ENCODE measurements around the gene SLC6A6.

DNA sequence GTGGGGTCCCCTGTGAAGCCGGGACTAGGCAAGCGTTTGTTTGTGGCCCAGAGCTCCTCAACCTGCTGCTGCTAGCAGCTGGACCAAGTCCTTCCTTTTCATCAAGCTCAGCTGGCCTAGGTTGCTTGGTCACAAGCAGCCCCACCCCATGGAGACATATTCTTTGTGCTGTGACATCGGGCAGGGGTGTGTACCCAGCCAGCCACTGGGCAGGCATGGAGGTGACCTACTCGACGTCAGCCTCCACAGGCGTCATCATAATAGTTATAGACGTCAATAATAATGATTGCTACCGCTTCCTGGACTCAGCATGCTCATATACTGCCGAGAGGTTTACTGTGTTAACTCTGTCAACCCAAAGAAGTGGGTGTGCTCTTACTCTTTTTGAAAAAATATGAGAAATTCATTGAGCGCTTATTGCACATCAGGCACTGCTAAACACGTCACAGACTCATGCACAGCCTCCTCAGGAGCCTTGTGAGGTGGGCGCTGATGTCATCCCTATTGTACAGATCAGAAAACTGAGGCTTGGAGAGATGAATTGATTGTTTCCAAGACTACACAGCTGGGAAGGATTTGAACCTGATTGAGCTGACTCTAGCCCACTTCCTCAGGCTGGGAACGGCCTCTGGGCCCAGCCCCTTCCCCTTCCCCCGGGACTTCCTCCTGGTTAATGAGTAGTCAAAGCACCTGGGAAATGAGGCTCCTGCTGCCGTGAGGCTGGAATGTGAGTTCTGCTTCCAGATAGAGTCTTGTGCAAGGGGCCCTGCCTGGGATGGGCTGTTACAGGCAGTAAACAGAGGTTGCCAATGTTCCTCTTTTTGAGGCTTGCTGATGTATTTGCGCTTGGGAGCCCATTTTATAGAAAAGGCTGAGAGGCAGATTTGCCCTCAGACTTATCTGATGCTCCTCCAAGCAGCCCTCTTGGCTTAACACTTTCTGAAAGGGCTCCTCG is 16.2 kb downstream of the SLC6A6 start:
- TF ChIP-seq, protein P1, sequence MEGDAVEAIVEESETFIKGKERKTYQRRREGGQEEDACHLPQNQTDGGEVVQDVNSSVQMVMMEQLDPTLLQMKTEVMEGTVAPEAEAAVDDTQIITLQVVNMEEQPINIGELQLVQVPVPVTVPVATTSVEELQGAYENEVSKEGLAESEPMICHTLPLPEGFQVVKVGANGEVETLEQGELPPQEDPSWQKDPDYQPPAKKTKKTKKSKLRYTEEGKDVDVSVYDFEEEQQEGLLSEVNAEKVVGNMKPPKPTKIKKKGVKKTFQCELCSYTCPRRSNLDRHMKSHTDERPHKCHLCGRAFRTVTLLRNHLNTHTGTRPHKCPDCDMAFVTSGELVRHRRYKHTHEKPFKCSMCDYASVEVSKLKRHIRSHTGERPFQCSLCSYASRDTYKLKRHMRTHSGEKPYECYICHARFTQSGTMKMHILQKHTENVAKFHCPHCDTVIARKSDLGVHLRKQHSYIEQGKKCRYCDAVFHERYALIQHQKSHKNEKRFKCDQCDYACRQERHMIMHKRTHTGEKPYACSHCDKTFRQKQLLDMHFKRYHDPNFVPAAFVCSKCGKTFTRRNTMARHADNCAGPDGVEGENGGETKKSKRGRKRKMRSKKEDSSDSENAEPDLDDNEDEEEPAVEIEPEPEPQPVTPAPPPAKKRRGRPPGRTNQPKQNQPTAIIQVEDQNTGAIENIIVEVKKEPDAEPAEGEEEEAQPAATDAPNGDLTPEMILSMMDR (IDR thresholded peaks at IDR 0.05): no peak
- TF ChIP-seq RAD21 (IDR thresholded peaks at IDR 0.05; ENCODE audit: low read length): no peak

All from SK-N-SH (cell line).